PC-3 (cell line): ENCODE measurements around the gene EDAR.

Experiments
- EZH2phosphoT487 ChIP-seq: fragments of 300-600 bp; sonication (generic); IDR thresholded peaks from 2 replicates; pipeline ENCODE4 v1.6.1; 2018; ENCODE audit warnings: mild to moderate bottlenecking, antibody characterized with exemption, low read length, borderline replicate concordance
- TF ChIP-seq, protein P1 (sequence below): fragments of 300-600 bp; sonication (generic); conservative IDR thresholded peaks from 2 replicates; pipeline ENCODE4 v1.5.1; 2017; ENCODE audit warnings: antibody characterized with exemption, low read depth, mild to moderate bottlenecking, low read length

DNA sequence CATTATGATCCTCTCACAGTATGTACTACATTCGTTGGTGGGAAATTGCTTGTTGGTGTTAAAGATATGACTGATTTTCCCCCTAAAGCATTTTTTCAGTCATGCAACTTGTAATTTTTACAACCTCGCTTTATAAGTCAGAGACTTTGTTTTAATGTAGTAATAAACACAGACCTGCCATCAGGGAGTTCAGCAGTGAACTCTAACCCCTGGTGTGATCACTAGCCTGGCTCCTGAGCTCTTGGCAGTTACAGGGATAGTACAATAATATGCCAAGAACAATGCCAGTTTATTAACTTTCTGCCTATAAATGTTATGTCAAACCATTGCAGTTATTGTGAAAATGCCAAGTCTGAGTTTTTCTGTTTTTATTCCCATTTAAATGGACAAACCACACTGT lies 93.8 kb downstream of the EDAR start:
- TF ChIP-seq, protein P1, sequence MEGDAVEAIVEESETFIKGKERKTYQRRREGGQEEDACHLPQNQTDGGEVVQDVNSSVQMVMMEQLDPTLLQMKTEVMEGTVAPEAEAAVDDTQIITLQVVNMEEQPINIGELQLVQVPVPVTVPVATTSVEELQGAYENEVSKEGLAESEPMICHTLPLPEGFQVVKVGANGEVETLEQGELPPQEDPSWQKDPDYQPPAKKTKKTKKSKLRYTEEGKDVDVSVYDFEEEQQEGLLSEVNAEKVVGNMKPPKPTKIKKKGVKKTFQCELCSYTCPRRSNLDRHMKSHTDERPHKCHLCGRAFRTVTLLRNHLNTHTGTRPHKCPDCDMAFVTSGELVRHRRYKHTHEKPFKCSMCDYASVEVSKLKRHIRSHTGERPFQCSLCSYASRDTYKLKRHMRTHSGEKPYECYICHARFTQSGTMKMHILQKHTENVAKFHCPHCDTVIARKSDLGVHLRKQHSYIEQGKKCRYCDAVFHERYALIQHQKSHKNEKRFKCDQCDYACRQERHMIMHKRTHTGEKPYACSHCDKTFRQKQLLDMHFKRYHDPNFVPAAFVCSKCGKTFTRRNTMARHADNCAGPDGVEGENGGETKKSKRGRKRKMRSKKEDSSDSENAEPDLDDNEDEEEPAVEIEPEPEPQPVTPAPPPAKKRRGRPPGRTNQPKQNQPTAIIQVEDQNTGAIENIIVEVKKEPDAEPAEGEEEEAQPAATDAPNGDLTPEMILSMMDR, result no peak
- no peak for TF ChIP-seq EZH2phosphoT487
